Activated naive CD4-positive, alpha-beta T cell treated with anti-CD3 and anti-CD28 coated beads for 36 hours (primary cell): Measurements from ENCODE around the gene PEX10. TPM values are rescaled to one million over a fixed set of nuclear protein-coding genes. Genes with fewer than 3 reads are reported as not detected.

ENCODE experiments used
- CTCF ChIA-PET: fragments of 350-600 bp; sonication (Branson Sonifier 250); formaldehyde crosslinking; loops from one replicate; lab custom pipeline; 2021; ENCODE audit warnings: antibody characterized with exemption; lab: Charles Lee
- DNase-seq: peaks from one replicate; pipeline ENCODE4 v3.0.0-alpha.2; 2020
- H3K27ac Mint-ChIP-seq: one replicate; pipeline ENCODE4 v1.8.0; 2021; ENCODE audit warnings: mild to moderate bottlenecking, mixed read lengths
- H3K27me3 Mint-ChIP-seq: one replicate; pipeline ENCODE4 v1.8.0; 2021; ENCODE audit warnings: low read depth, mixed read lengths
- H3K36me3 Mint-ChIP-seq: one replicate; pipeline ENCODE4 v1.8.0; 2021; ENCODE audit warnings: low read depth, mixed read lengths
- H3K4me1 Mint-ChIP-seq: one replicate; pipeline ENCODE4 v1.8.0; 2021; ENCODE audit warnings: low read depth, mixed read lengths
- H3K4me3 Mint-ChIP-seq: one replicate; pipeline ENCODE4 v1.8.0; 2021; ENCODE audit warnings: mild to moderate bottlenecking, moderate library complexity, mixed read lengths
- H3K9me3 Mint-ChIP-seq: one replicate; pipeline ENCODE4 v1.8.0; 2021; ENCODE audit warnings: mixed read lengths
- intact Hi-C: fragments of 100-400 bp; cut with micrococcal nuclease; formaldehyde crosslinking; loops from one replicate; pipeline ENCODE4 v1.15.1; 2023
- total RNA-seq, 2 experiments: library from RNA; stranded (reverse); gene quantifications; one replicate each; pipeline ENCODE4 v1.2.3, GENCODE V29; 2021

The PEX10 gene
- total RNA-seq, 2 experiments from 2014 or later = 8.6 to 9.1 TPM

DNA sequence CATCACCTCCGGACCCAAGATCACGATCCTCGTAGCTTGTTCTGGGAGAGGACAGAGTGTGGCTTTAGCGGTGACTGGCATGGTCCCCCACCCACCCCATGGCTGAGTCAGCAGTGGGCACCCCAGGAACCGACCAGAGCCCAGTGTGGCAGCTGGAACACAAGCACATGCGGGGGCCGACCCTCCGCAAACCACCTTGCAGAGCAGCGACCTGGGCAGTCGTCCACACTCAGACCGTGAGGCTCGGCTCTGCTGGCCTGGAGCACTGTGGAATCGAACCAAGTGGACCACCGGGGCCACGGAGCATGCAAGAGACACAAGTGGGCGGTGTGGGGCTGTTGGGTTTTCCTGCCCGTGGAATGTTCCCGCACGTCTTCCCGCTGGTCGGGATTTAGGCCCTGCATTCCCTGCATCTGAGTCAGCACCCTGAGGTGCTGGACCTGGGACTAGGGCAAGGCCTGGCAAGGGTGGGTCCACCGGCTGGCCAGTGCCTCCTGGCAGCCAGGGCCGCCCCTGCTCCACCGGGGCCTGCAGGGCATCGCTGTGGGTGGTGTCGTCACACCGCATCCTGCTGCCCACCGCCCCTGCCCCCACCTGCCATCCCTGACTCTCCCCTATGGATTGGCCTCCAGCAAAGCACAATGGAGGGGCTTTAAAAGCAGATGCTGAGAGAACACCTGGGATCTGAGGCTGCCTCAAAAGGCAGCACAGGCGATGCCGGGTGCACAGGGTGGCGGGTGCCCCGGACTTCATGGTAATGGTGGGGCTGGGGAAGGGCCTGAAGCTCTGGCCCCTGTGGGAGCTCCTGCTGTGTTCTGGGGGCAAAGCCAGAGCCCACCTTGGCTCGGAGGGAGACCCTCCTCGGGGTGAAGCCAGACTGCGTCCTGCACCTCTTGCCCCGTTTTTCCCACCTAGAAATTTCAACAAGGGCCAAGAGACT, 39.5 kb downstream of the PEX10 start:
- intact Hi-C loops = no loop called here
- Mint-ChIP-seq H3K4me3 (no peak overlapping the region), H3K4me1 (no peaks in the 10 kb centered on the region), H3K27ac (no peak overlapping the region), H3K36me3 (no peaks in the 10 kb centered on the region), H3K27me3 (no peaks in the 10 kb centered on the region), H3K9me3 (no peaks in the 10 kb centered on the region)
- no peak for DNase-seq
- CTCF ChIA-PET = no interaction called here

DNA sequence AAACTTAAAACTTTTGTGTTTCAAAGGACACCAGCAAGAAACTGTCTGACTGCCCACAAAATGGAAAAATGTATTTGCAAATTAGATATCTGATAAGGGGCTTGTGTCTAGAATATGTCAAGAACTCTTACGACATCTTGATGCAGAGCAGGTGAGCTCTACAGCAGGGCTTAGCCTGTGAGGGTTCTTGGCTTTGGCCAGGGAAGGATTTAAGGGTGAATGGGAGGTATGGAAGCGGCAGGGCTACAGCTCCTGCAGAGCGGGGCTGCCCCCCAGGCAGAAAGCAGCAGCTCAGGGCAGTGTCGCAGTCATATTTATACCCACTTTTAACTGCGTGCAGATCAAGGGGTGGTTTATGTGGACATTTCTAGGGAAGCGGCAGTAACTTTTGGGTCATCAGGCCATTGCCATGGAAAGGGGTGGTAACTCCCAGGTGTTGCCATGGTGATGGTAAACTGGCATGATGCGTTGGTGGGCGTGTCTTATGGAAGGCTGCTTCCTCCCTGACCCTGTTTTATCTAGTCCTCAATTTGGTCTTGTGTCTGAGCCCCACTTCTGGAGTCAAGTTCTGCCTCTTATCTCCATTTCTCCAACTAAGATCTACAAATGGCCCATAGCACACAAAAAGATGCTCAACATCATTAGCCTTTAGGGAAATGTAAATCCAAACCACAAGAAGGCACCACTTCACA, 44.2 kb downstream of the PEX10 start:
- CTCF ChIA-PET = interaction anchor here (1.1 to 1.4 kb wide), 2 partner anchors 13 to 194 kb away, joined by 3 to 6 read pairs; no protein-coding TSS in a partner anchor
- no peaks in the 10 kb centered on the region for H3K4me1 Mint-ChIP-seq
- no peak overlapping the region for H3K4me3 Mint-ChIP-seq
- no peak overlapping the region for H3K27ac Mint-ChIP-seq
- H3K9me3 Mint-ChIP-seq = peaks cover 5% of the 10 kb centered on the region
- intact Hi-C loops = no loop called here
- no peaks in the 10 kb centered on the region for H3K27me3 Mint-ChIP-seq
- no peak for DNase-seq
- peaks cover 4% of the 10 kb centered on the region for H3K36me3 Mint-ChIP-seq

DNA sequence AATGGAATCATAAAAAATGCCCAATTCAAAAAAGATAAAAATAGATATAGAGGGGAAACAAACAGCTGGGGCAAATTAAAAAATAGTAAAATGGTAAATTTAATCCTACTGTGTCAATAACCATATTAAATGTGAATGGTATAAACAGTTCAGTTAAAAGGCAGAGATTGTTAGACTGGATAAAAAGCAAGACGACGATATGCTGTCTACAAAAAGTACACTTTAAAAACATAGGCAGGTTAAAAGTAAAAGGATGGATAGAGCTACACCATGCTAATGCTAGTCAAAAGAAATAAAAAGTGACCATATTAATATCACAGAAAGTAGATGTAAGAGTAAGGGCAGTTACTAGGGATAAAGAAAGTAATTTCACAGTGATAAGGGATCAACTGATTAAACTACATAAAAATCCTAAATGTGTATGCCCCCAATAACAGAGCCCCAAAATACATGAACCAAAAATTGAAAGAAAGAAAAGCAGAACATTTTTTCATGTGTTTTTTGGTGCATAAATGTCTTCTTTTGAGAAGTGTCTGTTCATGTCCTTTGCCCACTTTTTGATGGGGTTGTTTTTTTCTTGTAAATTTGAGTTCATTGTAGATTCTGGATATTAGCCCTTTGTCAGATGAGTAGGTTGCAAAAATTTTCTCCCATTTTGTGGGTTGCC, 48.4 kb downstream of the PEX10 start:
- no peaks in the 10 kb centered on the region for H3K27me3 Mint-ChIP-seq
- no peak for DNase-seq
- no peak overlapping the region for H3K4me3 Mint-ChIP-seq
- H3K4me1 Mint-ChIP-seq = no peaks in the 10 kb centered on the region
- peaks cover 8% of the 10 kb centered on the region for H3K36me3 Mint-ChIP-seq
- no peak overlapping the region for H3K27ac Mint-ChIP-seq
- intact Hi-C loops = no loop called here
- CTCF ChIA-PET = interaction anchor here (0.6 to 0.7 kb wide), 2 partner anchors 173 to 1494 kb away, joined by 3 read pairs; partner anchors contain the start of gene DFFB
- H3K9me3 Mint-ChIP-seq = peaks cover 9% of the 10 kb centered on the region

DNA sequence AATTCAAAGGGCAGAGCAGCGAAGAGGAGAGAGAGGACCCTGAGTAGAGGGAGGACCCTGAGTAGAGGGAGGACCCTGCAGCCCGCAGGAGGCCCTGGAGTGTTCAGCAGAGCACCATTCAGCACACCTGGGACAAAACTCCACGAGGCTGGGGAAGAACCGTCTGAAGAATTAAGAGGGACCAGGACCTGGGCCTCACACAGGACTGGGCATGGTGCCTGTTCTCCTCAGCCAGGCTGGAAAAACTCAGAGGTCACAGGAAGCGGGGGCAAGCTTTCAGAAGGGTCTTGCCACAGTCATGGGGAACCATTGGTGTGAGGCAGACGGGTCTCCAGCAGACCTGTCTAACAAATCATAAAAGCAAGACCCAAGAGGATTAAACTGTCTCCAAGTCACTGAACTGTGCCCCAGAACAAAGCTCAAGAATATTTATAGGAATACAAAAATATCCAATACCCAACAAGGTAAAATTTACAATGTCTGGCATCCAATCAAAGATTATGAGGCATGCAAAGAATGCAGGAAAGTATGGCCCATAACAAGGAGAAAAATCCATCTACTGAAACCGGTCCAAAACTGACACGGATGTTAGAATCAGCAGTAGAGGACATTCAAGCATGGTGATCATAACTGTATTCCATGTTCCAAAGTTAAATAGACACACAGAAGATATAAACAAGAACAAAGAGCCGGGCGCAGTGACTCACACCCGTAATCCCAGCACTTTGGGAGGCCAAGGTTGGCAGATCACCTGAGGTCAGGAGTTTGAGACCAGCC, 51.6 kb downstream of the PEX10 start:
- Mint-ChIP-seq H3K4me1 (no peaks in the 10 kb centered on the region), H3K27ac (no peak overlapping the region), H3K36me3 (peaks cover 8% of the 10 kb centered on the region), H3K9me3 (peaks cover 9% of the 10 kb centered on the region), H3K27me3 (no peaks in the 10 kb centered on the region), H3K4me3 (no peak overlapping the region)
- CTCF ChIA-PET = interaction anchor here (0.6 kb wide), 1 partner anchor 355 kb away, joined by 3 read pairs; no protein-coding TSS in a partner anchor
- intact Hi-C loops = no loop called here
- no peak for DNase-seq

DNA sequence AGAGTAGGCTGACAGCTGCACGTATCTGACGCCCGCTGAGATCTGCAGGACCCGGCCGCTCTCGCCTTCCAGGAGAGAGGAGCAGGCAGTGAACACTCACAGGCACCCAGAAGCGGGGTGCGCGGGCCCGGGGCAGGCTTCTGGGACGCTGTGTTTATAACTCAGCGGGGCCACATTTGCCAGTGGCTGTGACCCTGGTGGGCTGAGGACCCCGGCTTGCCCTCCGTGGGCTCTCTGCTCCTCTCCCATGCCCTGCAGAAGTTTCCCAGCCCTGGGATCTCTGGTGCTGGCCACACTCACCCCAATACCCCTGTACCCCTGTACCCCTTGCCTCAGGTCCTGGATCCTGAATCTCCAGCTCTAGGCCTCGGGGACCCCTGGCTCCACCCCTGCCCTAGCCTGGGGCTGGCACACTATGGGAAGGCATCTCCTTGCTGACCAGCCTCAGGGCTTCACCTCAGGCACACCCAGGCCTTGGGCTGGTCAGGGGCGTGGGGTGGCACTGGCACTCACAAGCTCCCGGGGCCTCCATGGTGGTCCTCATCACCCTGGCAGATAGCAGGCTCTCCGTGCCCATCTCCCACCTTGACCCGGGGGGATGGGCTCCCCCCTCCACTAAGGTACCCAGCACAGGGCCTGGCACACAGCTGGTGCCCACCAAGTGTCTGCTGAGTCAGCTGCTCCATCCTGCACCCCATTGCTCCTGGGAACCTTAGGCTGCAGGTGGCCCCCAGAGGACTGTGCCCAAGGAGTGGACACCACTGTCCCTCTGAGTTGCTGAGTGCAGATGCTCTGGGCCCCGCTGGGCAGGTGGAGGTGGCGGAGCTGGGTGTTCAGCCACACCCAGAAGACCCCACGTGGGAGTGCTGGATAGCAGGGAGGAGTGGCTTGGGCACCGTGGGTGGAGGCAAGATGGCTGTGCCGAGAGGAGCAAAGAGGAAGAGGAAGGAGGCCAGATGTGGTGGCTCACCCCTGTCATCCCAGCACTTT, 53.4 kb downstream of the PEX10 start:
- CTCF ChIA-PET = no interaction called here
- no peaks in the 10 kb centered on the region for H3K4me1 Mint-ChIP-seq
- peaks cover 4% of the 10 kb centered on the region for H3K36me3 Mint-ChIP-seq
- intact Hi-C loops = no loop called here
- H3K27me3 Mint-ChIP-seq = no peaks in the 10 kb centered on the region
- no peak overlapping the region for H3K4me3 Mint-ChIP-seq
- DNase-seq = no peak
- H3K27ac Mint-ChIP-seq = no peak overlapping the region
- peaks cover 7% of the 10 kb centered on the region for H3K9me3 Mint-ChIP-seq

DNA sequence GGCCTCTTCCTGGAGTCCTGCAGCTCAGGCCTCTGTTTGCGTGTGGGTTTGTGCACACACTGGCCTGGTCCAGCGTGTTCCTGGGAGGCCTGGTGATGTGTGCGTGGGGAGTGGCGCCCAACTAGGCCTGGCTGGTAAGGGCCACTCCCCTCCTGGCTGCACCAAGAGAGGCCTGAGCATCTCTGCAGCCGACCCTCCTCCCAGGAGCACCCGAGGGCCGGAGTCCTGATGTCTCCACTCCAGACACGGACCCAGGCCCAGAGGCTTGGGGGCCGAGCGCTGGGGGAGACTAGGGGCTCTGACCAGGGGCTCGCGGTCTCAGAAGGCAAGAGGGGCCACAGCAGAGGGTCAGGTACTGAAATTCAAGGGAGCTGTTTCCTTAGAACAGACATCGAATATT, 54.3 kb downstream of the PEX10 start:
- H3K27me3 Mint-ChIP-seq = no peaks in the 10 kb centered on the region
- no peaks in the 10 kb centered on the region for H3K4me1 Mint-ChIP-seq
- no peak for DNase-seq
- no peak overlapping the region for H3K27ac Mint-ChIP-seq
- CTCF ChIA-PET = no interaction called here
- intact Hi-C loops = no loop called here
- H3K9me3 Mint-ChIP-seq = peaks cover 4% of the 10 kb centered on the region
- peaks cover 4% of the 10 kb centered on the region for H3K36me3 Mint-ChIP-seq
- H3K4me3 Mint-ChIP-seq = no peak overlapping the region

DNA sequence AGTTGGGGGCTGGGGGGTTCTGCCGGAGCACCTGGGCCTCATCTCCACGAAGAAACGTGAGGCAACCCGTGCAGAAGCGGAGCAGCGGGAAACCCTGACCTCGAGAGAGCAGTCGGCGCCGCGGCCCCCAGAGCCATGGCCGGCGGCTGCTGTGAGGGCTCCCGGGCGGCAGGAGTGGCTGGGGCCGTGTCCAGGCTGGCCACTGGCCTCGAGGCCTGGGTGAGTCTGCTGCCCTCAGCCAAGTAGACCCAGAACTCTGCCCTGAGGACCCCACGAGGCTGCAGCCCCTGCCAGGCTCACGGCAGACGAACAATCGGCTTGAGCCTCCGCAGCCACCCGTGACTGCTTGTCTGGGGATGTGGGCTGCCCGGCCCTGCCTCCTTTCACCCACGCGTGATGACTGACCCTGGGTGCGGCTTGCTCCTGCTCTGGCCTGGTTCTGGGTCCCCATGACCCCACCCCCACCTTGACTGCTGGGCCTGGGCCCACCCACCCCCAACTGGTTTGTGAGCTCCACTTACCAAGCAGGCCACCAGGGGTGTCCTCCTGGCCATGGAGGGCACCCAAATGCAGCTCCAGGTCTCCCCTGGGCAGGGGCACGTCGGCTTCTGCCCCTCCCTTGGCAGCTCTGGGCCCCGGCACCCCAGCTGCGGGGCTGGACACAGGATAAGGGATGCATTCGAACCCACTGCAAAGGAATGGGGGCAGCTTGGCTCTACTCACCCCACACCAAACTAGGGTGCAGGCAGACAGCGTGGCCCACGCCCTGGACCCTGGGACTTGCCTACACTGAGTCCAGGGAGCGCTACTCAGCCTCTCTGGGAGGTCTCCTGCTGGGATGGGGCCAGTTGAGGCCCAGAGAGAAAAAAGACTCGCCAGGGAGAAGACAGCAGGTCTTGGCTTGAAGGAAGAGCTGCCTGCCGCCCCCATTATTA, 55.2 kb downstream of the PEX10 start:
- peaks cover under 1% of the 10 kb centered on the region for H3K9me3 Mint-ChIP-seq
- H3K4me1 Mint-ChIP-seq = no peaks in the 10 kb centered on the region
- H3K27me3 Mint-ChIP-seq = no peaks in the 10 kb centered on the region
- no peak for DNase-seq
- no peak overlapping the region for H3K27ac Mint-ChIP-seq
- H3K4me3 Mint-ChIP-seq = no peak overlapping the region
- H3K36me3 Mint-ChIP-seq = peaks cover under 1% of the 10 kb centered on the region
- intact Hi-C loops = no loop called here
- CTCF ChIA-PET = no interaction called here

DNA sequence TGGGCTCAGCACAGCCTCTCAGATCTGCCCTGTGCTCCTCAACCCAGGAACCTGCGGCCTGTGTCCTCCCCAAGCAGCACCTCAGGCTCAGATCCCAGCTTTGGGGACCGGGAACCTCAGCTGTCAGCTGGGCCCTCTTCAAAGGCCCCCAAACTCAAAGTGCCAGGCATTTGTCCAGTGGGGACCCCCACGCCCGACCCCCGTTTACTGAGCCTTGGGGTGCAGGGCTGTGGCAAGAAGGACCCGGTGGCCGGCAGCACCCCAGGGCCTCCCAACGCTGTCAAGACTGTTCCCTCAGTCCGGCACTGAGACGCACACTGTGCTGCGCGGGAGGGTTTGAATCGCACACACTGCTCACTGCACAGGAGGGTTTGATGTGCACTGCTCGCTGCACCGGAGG, 56.0 kb downstream of the PEX10 start:
- H3K27me3 Mint-ChIP-seq = no peaks in the 10 kb centered on the region
- no peak overlapping the region for H3K4me3 Mint-ChIP-seq
- no peak for DNase-seq
- no peaks in the 10 kb centered on the region for H3K9me3 Mint-ChIP-seq
- intact Hi-C loops = no loop called here
- H3K4me1 Mint-ChIP-seq = no peaks in the 10 kb centered on the region
- no peaks in the 10 kb centered on the region for H3K36me3 Mint-ChIP-seq
- CTCF ChIA-PET = no interaction called here
- H3K27ac Mint-ChIP-seq = no peak overlapping the region

DNA sequence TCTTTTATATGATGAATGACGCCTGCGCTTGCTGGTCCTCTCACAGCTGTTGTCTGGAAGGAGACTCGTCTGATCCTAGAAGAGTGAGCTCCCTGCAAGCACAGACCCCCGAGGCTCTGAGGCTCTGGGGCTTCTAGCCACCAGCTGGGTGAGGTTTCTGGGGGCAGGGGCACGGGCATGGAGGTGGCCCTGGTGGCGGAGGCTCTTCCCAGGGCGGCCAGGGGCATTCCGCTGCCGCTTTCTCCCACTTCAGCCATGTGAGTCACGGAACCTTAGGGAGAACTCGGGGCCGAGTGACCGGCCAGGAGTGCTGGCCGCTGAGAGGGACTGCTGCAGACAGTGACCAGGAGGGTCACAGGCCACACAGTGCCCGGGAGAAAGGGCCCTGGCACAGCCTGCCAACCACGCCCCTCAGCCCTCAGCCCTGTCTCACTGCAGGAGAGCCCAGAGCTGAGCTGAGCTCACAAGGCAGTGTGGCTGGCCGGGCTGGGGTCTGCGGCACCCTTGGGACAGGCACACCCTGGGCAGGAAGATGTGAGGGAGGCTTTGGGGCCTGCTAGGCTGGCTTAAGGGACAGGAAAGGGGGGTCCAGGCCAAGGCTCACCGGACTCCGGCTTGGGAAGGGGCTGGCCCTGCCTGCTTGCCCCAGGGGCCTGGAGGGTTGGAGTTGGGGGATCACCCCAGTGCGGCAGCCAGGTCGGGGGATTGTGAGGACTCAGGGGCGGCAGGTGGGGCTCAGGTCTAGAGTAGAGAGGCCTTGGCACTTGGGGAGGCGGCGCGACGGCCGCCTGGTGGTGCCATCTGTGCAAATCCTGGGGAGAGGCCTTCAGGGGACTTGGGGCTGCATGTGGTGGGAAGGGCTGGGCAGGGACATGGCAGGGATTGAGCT, 56.7 kb downstream of the PEX10 start:
- CTCF ChIA-PET = no interaction called here
- no peak for DNase-seq
- H3K27ac Mint-ChIP-seq = no peak overlapping the region

More for the DNA sequence above, 56.7 kb downstream of the PEX10 start:
- Mint-ChIP-seq H3K9me3 (no peaks in the 10 kb centered on the region), H3K36me3 (no peaks in the 10 kb centered on the region), H3K27me3 (no peaks in the 10 kb centered on the region), H3K4me3 (no peak overlapping the region), H3K4me1 (no peaks in the 10 kb centered on the region)
- intact Hi-C loops = no loop called here
